K562 (cell line): ENCODE measurements around the gene MPIG6B. TPM values are rescaled to one million over a fixed set of nuclear protein-coding genes. Genes with fewer than 3 reads are reported as not detected.

Experiments
- ATF6 ChIP-seq: sonication (generic); formaldehyde crosslinking; IDR thresholded peaks from 2 replicates; pipeline ENCODE4 v1.4.0; 2020; ENCODE audit warnings: mild to moderate bottlenecking, missing genetic modification reagents
- EP400 ChIP-seq: fragments of 450-650 bp; IDR thresholded peaks from 2 replicates; pipeline ENCODE4 v1.6.1; 2017; ENCODE audit warnings: antibody characterized with exemption, mild to moderate bottlenecking, moderate library complexity
- ETV5 ChIP-seq: sonication (generic); formaldehyde crosslinking; IDR thresholded peaks from 2 replicates; pipeline ENCODE4 v1.4.0; 2020; ENCODE audit warnings: low read depth, mild to moderate bottlenecking, missing genetic modification reagents
- FOXK2 ChIP-seq, 2 experiments: fragments of 450-650 bp; IDR thresholded peaks in 1 of 2; conservative IDR thresholded peaks in 1 of 2; 2 replicates each; pipeline ENCODE4 v1.6.1; 2016; ENCODE audit warnings: low read depth in 2 of 2, mild to moderate bottlenecking in 1 of 2
- IRF2 ChIP-seq: sonication (generic); formaldehyde crosslinking; IDR thresholded peaks from 2 replicates; pipeline ENCODE4 v1.8.1; 2022; ENCODE audit warnings: mild to moderate bottlenecking, missing genetic modification reagents
- MAFK ChIP-seq: IDR thresholded peaks from 2 replicates; pipeline ENCODE4 v1.6.1; 2011; ENCODE audit warnings: low read length, improper control_type of control experiment
- NFATC3 ChIP-seq: fragments of 450-650 bp; IDR thresholded peaks from 2 replicates; pipeline ENCODE4 v1.6.1; 2017; ENCODE audit warnings: mild to moderate bottlenecking
- PHF8 ChIP-seq: fragments of 200-600 bp; sonication (generic); IDR thresholded peaks from 2 replicates; pipeline ENCODE4 v1.6.1; 2012; ENCODE audit warnings: mixed run types, mild to moderate bottlenecking, inconsistent platforms, low read length, moderate library complexity, borderline replicate concordance
- PPARD ChIP-seq: fragments of 250-450 bp; sonication (Bioruptor Pico); IDR thresholded peaks from 2 replicates; pipeline ENCODE4 v1.8.0; 2022; ENCODE audit warnings: inconsistent platforms, mild to moderate bottlenecking, moderate library complexity
- SP2 ChIP-seq: IDR thresholded peaks from 2 replicates; pipeline ENCODE4 v1.6.1; 2011; ENCODE audit warnings: mild to moderate bottlenecking, low read depth, low read length, moderate library complexity; ENCODE audit not compliant: poor library complexity, severe bottlenecking; ENCODE audit errors: extremely low read depth
- TEAD1 ChIP-seq, 2 experiments: fragments of 450-650 bp in 1 of 2; sonication (generic) in 1 of 2; formaldehyde crosslinking; IDR thresholded peaks; 2 replicates each; pipeline versions ENCODE4 v1.4.0 to v1.8.0; 2020 to 2022; ENCODE audit warnings: mild to moderate bottlenecking in 2 of 2, missing genetic modification reagents in 1 of 2
- TRIM28 ChIP-seq: fragments of 450-650 bp; IDR thresholded peaks from 2 replicates; pipeline ENCODE4 v1.6.1; 2017
- ZBED1 ChIP-seq: IDR thresholded peaks from 2 replicates; pipeline ENCODE4 v1.6.1; 2014
- ZBTB49 ChIP-seq: sonication (generic); formaldehyde crosslinking; IDR thresholded peaks from 2 replicates; pipeline ENCODE4 v1.8.0; 2022; ENCODE audit warnings: missing genetic modification reagents, mild to moderate bottlenecking, borderline replicate concordance
- ZNF146 ChIP-seq: IDR thresholded peaks from one replicate; pipeline ENCODE4 v1.6.1; 2018; ENCODE audit warnings: missing compliant biosample characterization; ENCODE audit not compliant: unreplicated experiment
- ZNF280A ChIP-seq: fragments of 450-650 bp; IDR thresholded peaks from 2 replicates; pipeline ENCODE4 v1.6.1; 2018; ENCODE audit warnings: mild to moderate bottlenecking, low read depth; ENCODE audit not compliant: partially characterized antibody
- polyA plus RNA-seq, 8 experiments: library from polyadenylated mRNA; depleted of rRNA in 4 of 8; stranded (reverse) in 5 of 8; unstranded in 3 of 8; fragments of >200 nt; fragmentation: Nextera tagmentation in 2 of 8; fragmentation: Illumina TruSeq in 1 of 8; extraction: Ambion mirVana in 2 of 8; extraction: Trizol in 1 of 8; gene quantifications; 2 replicates each; pipeline versions ENCODE4 v1.2.1 to v1.2.3, GENCODE V29; 2011 to 2014; ENCODE audit warnings: inconsistent platforms in 1 of 8, missing spikeins in 1 of 8
- total RNA-seq, 7 experiments: library from RNA; depleted of rRNA in 6 of 7; stranded (reverse); fragments of >200 nt in 6 of 7; fragmentation: Illumina TruSeq in 2 of 7; extraction: Trizol in 2 of 7; gene quantifications; 2 replicates each; pipeline versions ENCODE4 v1.2.1 to v1.2.3, GENCODE V29; 2011 to 2021; ENCODE audit warnings: low replicate concordance in 1 of 7

Gene MPIG6B
- total and polyA plus RNA-seq, 9 of the 15 experiments (the other 6 are each of a cell fraction or from before 2014, with no cell fraction given) = 0.11 to 1.2 (median 0.28) TPM; not detected in 1

GRCh38 chr6:31728767-31729514, 5.8 kb downstream of the MPIG6B start, which contains the start of gene DDAH2 (continued):
- TF ChIP-seq ZBTB49 (CRISPR knock-in tag) = no peak
- TF ChIP-seq EP400 = no peak
- no peak for TF ChIP-seq PHF8
- TF ChIP-seq PPARD = no peak
- TF ChIP-seq ZNF280A = no peak
- TF ChIP-seq FOXK2 (conservative IDR thresholded peaks at IDR 0.05 in 1 of 2, IDR thresholded peaks at IDR 0.05 in 1 of 2; ENCODE audit: low read depth in 2 of 2) = no peak
- no peak for TF ChIP-seq TRIM28
- TF ChIP-seq NFATC3 = no peak
- peak; percentile 58; the same call in 1 of the 2 replicates for TF ChIP-seq ATF6
- TF ChIP-seq IRF2 (CRISPR knock-in tag) = no peak
- TF ChIP-seq SP2 = peak; percentile 11
- peak; percentile 6; the same call in 1 of the 2 replicates for TF ChIP-seq MAFK
- TF ChIP-seq ETV5 (CRISPR knock-in tag) = peak; percentile 60; the same call in 1 of the 2 replicates
- no peak for TF ChIP-seq ZNF146
- TF ChIP-seq ZBED1 = no peak
- no peak for TF ChIP-seq TEAD1 (CRISPR knock-in tag; IDR thresholded peaks at IDR 0.05)
